HepG2 (cell line): ENCODE results near the gene PKD2L1. TPM values are rescaled to one million over a fixed set of nuclear protein-coding genes. Genes with fewer than 3 reads are reported as not detected.

Experiments
- ATF4 ChIP-seq, 2 experiments: fragments of 450-650 bp in 1 of 2; sonication (generic) in 1 of 2; formaldehyde crosslinking; IDR thresholded peaks; 2 replicates each; pipeline versions ENCODE4 v1.5.0 to v1.8.0; 2020 to 2022; ENCODE audit warnings: mild to moderate bottlenecking in 1 of 2, missing genetic modification reagents in 1 of 2
- ELF1 ChIP-seq: sonication (generic); formaldehyde crosslinking; IDR thresholded peaks from 2 replicates; pipeline ENCODE4 v1.4.0; 2020; ENCODE audit warnings: missing genetic modification reagents
- GTF2F1 ChIP-seq: fragments of 150-350 bp; IDR thresholded peaks from 2 replicates; pipeline ENCODE4 v1.6.1; 2014; ENCODE audit warnings: low read length
- KLF11 ChIP-seq: IDR thresholded peaks from 2 replicates; pipeline ENCODE4 v1.6.1; 2016; ENCODE audit warnings: missing compliant biosample characterization
- NFIC ChIP-seq: IDR thresholded peaks from 2 replicates; pipeline ENCODE4 v1.6.1; 2012; ENCODE audit warnings: mild to moderate bottlenecking, low read length, inconsistent platforms
- POLR2A ChIP-seq, 2 experiments: IDR thresholded peaks; 2 replicates each; pipeline ENCODE4 v1.6.1; 2011; ENCODE audit warnings: low read depth in 2 of 2, low read length in 2 of 2, mild to moderate bottlenecking in 1 of 2, moderate library complexity in 1 of 2; ENCODE audit not compliant: insufficient read depth in 1 of 2
- SP2 ChIP-seq: sonication (generic); formaldehyde crosslinking; IDR thresholded peaks from 2 replicates; pipeline ENCODE4 v1.5.1; 2020; ENCODE audit warnings: mild to moderate bottlenecking, missing genetic modification reagents
- TBX3 ChIP-seq: fragments of 450-650 bp; IDR thresholded peaks from 2 replicates; pipeline ENCODE4 v1.6.1; 2017; ENCODE audit warnings: antibody characterized with exemption, mild to moderate bottlenecking, inconsistent platforms, borderline replicate concordance
- ZNF160 ChIP-seq: sonication (generic); formaldehyde crosslinking; IDR thresholded peaks from 2 replicates; pipeline ENCODE4 v1.8.0; 2022; ENCODE audit warnings: mild to moderate bottlenecking, inconsistent platforms, missing genetic modification reagents
- ZNF335 ChIP-seq: sonication (generic); formaldehyde crosslinking; IDR thresholded peaks from 2 replicates; pipeline ENCODE4 v1.4.0; 2020; ENCODE audit warnings: missing genetic modification reagents
- ZNF33A ChIP-seq: sonication (generic); formaldehyde crosslinking; IDR thresholded peaks from 2 replicates; pipeline ENCODE4 v1.5.1; 2020; ENCODE audit warnings: missing genetic modification reagents, mild to moderate bottlenecking, moderate library complexity, borderline replicate concordance
- ZNF512B ChIP-seq: sonication (generic); formaldehyde crosslinking; IDR thresholded peaks from 2 replicates; pipeline ENCODE4 v1.5.1; 2020; ENCODE audit warnings: missing genetic modification reagents, mild to moderate bottlenecking, borderline replicate concordance
- ZNF530 ChIP-seq: sonication (generic); formaldehyde crosslinking; IDR thresholded peaks from 2 replicates; pipeline ENCODE4 v1.5.0; 2020; ENCODE audit warnings: low read depth, mild to moderate bottlenecking, missing genetic modification reagents
- ZNF768 ChIP-seq: sonication (generic); formaldehyde crosslinking; IDR thresholded peaks from 2 replicates; pipeline ENCODE4 v1.4.0; 2020; ENCODE audit warnings: missing genetic modification reagents
- polyA plus RNA-seq, 8 experiments: library from polyadenylated mRNA; depleted of rRNA in 3 of 8; stranded (reverse) in 7 of 8; unstranded in 1 of 8; fragments of >200 nt; fragmentation: Illumina TruSeq in 4 of 8; extraction: Trizol in 4 of 8; gene quantifications; 2 replicates each; pipeline versions ENCODE4 v1.2.1 to v1.2.3, GENCODE V29; 2011 to 2016; ENCODE audit warnings: low read depth in 4 of 8, missing spikeins in 1 of 8, mixed read lengths in 1 of 8; ENCODE audit not compliant: insufficient read depth in 1 of 8
- total RNA-seq, 5 experiments: library from RNA; depleted of rRNA; stranded (reverse); fragments of >200 nt; fragmentation: Illumina TruSeq; extraction: Trizol; gene quantifications; 2 replicates each; pipeline ENCODE4 v1.2.3, GENCODE V29; 2016; ENCODE audit warnings: low read depth in 1 of 5
- TF ChIP-seq, protein P1 (sequence below): sonication (generic); formaldehyde crosslinking; IDR thresholded peaks from 2 replicates; pipeline ENCODE4 v1.5.0; 2020; ENCODE audit warnings: mild to moderate bottlenecking, missing genetic modification reagents, borderline replicate concordance
- TF ChIP-seq, protein P2 (sequence below): sonication (generic); formaldehyde crosslinking; IDR thresholded peaks from 2 replicates; pipeline ENCODE4 v1.8.0; 2022; ENCODE audit warnings: low read depth, missing genetic modification reagents

The PKD2L1 gene
- total and polyA plus RNA-seq, 2 of the 13 experiments (the other 11 are each of a cell fraction or from before 2014, with no cell fraction given): 0.07 to 0.15 TPM

DNA sequence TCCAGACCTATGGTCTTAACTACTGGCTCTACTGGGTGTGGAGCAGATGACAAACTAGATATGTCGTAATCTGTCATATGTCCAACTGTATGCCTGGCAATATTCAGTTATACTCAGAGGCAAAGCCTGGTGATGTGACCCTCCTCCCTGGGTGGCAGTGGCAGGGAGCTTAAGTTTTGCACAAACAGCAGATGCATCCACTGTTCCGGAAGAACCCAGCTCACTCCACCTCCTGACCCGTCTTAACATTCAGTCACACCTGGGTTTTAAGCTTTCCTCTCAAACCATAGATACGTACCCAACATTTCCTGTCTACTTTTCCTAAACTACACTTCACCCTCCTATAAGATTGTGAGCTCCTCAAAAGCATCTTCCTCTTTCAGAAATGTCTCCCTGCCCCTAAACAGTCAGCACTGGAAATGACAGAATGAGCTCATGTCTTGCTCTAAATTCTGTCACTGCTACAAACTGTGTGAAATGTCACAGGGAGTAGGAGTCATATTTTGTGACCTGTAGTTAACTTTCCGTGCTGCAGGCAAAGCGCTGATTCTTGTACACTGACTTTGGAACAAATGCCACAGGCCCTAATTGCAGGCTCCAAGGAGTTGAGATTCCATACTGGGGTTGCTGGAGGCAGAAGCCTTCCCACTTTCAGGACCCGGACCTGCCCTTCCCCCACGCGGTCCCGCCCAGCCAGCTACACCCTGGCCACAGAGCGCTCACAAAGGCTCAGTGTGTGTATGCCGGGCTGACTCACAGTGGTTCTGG is 40.9 kb upstream of the PKD2L1 start (continued):
- 0 out of 2 replicates have a peak, but pooled peaks have one; percentile 42 for TF ChIP-seq ZNF512B (CRISPR knock-in tag)
- TF ChIP-seq TBX3: no peak
- TF ChIP-seq, protein P1, sequence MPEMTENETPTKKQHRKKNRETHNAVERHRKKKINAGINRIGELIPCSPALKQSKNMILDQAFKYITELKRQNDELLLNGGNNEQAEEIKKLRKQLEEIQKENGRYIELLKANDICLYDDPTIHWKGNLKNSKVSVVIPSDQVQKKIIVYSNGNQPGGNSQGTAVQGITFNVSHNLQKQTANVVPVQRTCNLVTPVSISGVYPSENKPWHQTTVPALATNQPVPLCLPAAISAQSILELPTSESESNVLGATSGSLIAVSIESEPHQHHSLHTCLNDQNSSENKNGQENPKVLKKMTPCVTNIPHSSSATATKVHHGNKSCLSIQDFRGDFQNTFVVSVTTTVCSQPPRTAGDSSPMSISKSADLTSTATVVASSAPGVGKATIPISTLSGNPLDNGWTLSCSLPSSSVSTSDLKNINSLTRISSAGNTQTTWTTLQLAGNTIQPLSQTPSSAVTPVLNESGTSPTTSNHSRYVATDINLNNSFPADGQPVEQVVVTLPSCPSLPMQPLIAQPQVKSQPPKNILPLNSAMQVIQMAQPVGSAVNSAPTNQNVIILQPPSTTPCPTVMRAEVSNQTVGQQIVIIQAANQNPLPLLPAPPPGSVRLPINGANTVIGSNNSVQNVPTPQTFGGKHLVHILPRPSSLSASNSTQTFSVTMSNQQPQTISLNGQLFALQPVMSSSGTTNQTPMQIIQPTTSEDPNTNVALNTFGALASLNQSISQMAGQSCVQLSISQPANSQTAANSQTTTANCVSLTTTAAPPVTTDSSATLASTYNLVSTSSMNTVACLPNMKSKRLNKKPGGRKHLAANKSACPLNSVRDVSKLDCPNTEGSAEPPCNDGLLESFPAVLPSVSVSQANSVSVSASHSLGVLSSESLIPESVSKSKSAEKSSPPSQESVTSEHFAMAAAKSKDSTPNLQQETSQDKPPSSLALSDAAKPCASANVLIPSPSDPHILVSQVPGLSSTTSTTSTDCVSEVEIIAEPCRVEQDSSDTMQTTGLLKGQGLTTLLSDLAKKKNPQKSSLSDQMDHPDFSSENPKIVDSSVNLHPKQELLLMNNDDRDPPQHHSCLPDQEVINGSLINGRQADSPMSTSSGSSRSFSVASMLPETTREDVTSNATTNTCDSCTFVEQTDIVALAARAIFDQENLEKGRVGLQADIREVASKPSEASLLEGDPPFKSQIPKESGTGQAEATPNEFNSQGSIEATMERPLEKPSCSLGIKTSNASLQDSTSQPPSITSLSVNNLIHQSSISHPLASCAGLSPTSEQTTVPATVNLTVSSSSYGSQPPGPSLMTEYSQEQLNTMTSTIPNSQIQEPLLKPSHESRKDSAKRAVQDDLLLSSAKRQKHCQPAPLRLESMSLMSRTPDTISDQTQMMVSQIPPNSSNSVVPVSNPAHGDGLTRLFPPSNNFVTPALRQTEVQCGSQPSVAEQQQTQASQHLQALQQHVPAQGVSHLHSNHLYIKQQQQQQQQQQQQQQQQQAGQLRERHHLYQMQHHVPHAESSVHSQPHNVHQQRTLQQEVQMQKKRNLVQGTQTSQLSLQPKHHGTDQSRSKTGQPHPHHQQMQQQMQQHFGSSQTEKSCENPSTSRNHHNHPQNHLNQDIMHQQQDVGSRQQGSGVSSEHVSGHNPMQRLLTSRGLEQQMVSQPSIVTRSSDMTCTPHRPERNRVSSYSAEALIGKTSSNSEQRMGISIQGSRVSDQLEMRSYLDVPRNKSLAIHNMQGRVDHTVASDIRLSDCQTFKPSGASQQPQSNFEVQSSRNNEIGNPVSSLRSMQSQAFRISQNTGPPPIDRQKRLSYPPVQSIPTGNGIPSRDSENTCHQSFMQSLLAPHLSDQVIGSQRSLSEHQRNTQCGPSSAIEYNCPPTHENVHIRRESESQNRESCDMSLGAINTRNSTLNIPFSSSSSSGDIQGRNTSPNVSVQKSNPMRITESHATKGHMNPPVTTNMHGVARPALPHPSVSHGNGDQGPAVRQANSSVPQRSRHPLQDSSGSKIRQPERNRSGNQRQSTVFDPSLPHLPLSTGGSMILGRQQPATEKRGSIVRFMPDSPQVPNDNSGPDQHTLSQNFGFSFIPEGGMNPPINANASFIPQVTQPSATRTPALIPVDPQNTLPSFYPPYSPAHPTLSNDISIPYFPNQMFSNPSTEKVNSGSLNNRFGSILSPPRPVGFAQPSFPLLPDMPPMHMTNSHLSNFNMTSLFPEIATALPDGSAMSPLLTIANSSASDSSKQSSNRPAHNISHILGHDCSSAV: no peak
- no peak for TF ChIP-seq ZNF33A
- TF ChIP-seq ZNF335 (CRISPR knock-in tag): no peak
- TF ChIP-seq, protein P2, sequence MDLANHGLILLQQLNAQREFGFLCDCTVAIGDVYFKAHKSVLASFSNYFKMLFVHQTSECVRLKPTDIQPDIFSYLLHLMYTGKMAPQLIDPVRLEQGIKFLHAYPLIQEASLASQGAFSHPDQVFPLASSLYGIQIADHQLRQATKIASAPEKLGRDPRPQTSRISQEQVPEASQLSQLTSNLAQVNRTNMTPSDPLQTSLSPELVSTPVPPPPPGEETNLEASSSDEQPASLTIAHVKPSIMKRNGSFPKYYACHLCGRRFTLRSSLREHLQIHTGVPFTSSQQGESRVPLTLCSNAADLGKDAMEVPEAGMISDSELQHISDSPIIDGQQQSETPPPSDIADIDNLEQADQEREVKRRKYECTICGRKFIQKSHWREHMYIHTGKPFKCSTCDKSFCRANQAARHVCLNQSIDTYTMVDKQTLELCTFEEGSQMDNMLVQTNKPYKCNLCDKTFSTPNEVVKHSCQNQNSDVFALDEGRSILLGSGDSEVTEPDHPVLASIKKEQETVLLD (CRISPR knock-in tag): peak; percentile 24; the same call in 1 of the 2 replicates
- peak; percentile 59; the same call in 1 of the 2 replicates for TF ChIP-seq ZNF768 (CRISPR knock-in tag)
- no peak for TF ChIP-seq SP2 (CRISPR knock-in tag)
- 0 out of 2 replicates have a peak, but pooled peaks have one; percentile 28 for TF ChIP-seq ZNF160 (CRISPR knock-in tag)
- TF ChIP-seq GTF2F1: no peak
- no peak for TF ChIP-seq NFIC
- TF ChIP-seq POLR2A (IDR thresholded peaks at IDR 0.05; ENCODE audit: insufficient read depth in 1 of 2, low read depth in 2 of 2, low read length in 2 of 2): peak; percentile 49 to 88; a peak in 2 of 4 replicates
- no peak for TF ChIP-seq KLF11 (CRISPR knock-in tag)
- TF ChIP-seq ATF4 (CRISPR knock-in tag; IDR thresholded peaks at IDR 0.05): peak in 1 of 2 experiments; percentile 37; a peak in 2 of 4 replicates
- no peak for TF ChIP-seq ZNF530 (CRISPR knock-in tag)
- TF ChIP-seq ELF1: peak; percentile 60
